Small intestine (tissue), 7 donors: ENCODE results near the gene ADH5. TPM values are rescaled to one million over a fixed set of nuclear protein-coding genes. Genes with fewer than 3 reads are reported as not detected.
"Not testable (repeated sequence)": the region's sequence is repeated elsewhere in the genome, so short reads cannot be mapped to it uniquely, and the experiment has no call there.

Source experiments
- DNase-seq, 2 donors: peaks; one replicate each; pipeline versions ENCODE4 v3.0.0 to v3.0.0-alpha.2; 2013
- FAIRE-seq: peaks from 2 replicates; lab custom pipeline; 2012; peaks lifted over from hg19 to GRCh38; lab: Jason Lieb, UNC
- H3K27ac ChIP-seq, 3 donors: one replicate each; pipeline ENCODE4 v1.5.1; 2013; ENCODE audit warnings: low read length in 2 of 3, mild to moderate bottlenecking in 2 of 3, control low read depth in 1 of 3, inconsistent platforms in 1 of 3, low read depth in 1 of 3, moderate library complexity in 1 of 3
- H3K27me3 ChIP-seq, 3 donors: one replicate each; pipeline ENCODE4 v1.6.1; 2013; ENCODE audit warnings: low read length in 3 of 3, inconsistent platforms in 1 of 3; ENCODE audit not compliant: control insufficient read depth in 3 of 3, insufficient read depth in 3 of 3
- H3K36me3 ChIP-seq, 3 donors: one replicate each; pipeline ENCODE4 v1.6.1; 2013; ENCODE audit warnings: low read length in 3 of 3, inconsistent platforms in 1 of 3, low read depth in 1 of 3, mild to moderate bottlenecking in 1 of 3, moderate library complexity in 1 of 3; ENCODE audit not compliant: control insufficient read depth in 3 of 3, insufficient read depth in 2 of 3
- H3K4me1 ChIP-seq, 3 donors: one replicate each; pipeline ENCODE4 v1.6.1; 2013; ENCODE audit warnings: low read length in 2 of 3, inconsistent platforms in 1 of 3, low read depth in 1 of 3, mild to moderate bottlenecking in 1 of 3, moderate library complexity in 1 of 3; ENCODE audit not compliant: control insufficient read depth in 3 of 3, insufficient read depth in 2 of 3
- H3K4me3 ChIP-seq, 3 donors: one replicate each; pipeline ENCODE4 v1.5.1; 2013; ENCODE audit warnings: low read length in 3 of 3, control low read depth in 1 of 3, inconsistent platforms in 1 of 3, low read depth in 1 of 3, mild to moderate bottlenecking in 1 of 3, moderate library complexity in 1 of 3
- H3K9me3 ChIP-seq, 2 donors: one replicate each; pipeline ENCODE4 v1.6.1; 2013; ENCODE audit warnings: low read depth in 1 of 2, low read length in 1 of 2; ENCODE audit not compliant: control insufficient read depth in 2 of 2, insufficient read depth in 1 of 2
- WGBS, 3 donors: extraction: QIAGEN DNeasy Blood & Tissue Kit; methylation state at CpG; one replicate each; pipeline ENCODE4 v1.1.7; 2013; 5-methylcytosine and 5-hydroxymethylcytosine counted together
- polyA plus RNA-seq, 4 donors: library from polyadenylated mRNA; stranded (reverse) in 3 of 4; unstranded in 1 of 4; fragments of 200-250 nt in 3 of 4; fragments of 120-200 nt in 1 of 4; gene quantifications; one replicate each; pipeline versions ENCODE4 v1.2.1 to v1.2.3, GENCODE V29; 2013
- donor health status: healthy with polysubstance abuse.
- donor health status: control.
- donor health status: control.
- donor health status: Bipolar disorder and iron deficiency.
- donor health status: healthy.

Gene ADH5
- polyA plus RNA-seq, 4 donors, result 135 to 225 (median 170) TPM

- not testable (repeated sequence) for H3K4me1 ChIP-seq, H3K27me3 ChIP-seq, H3K4me3 ChIP-seq, H3K9me3 ChIP-seq, FAIRE-seq, H3K36me3 ChIP-seq, H3K27ac ChIP-seq, DNase-seq
- WGBS, 3 donors, result 85 to 96% (median 94%) methylated on average over 5 of the region's 5 CpGs
Observed at GRCh38 chr4:99099814-99100213, 11.2 kb upstream of the ADH5 start.

GRCh38 chr4:99099311-99099710, 10.7 kb upstream of the ADH5 start:
- DNase-seq (no peak), FAIRE-seq (no peak)
- Histone ChIP-seq H3K4me1 (no peaks in the 10 kb centered on the region), H3K9me3 (peaks cover 0 to 4% of the 10 kb centered on the region in 2 donors), H3K27me3 (no peaks in the 10 kb centered on the region), H3K27ac (no peak overlapping the region), H3K36me3 (peaks cover 0 to 2% (median 0%) of the 10 kb centered on the region in 3 donors), H3K4me3 (no peak overlapping the region)
- WGBS, 3 donors, result 86 to 92% (median 89%) methylated on average over 12 of the region's 12 CpGs

GRCh38 chr4:99091841-99092240, 3.3 kb upstream of the ADH5 start:
- not testable (repeated sequence) for H3K4me1 ChIP-seq, H3K27ac ChIP-seq, H3K9me3 ChIP-seq, DNase-seq, H3K36me3 ChIP-seq, H3K27me3 ChIP-seq, FAIRE-seq, H3K4me3 ChIP-seq
- WGBS, 3 donors, result 70 to 100% (median 92%) methylated on average over 2 of the region's 2 CpGs

GRCh38 chr4:99091216-99091575, 2.6 kb upstream of the ADH5 start:
- peaks cover 0 to 7% (median 2%) of the 10 kb centered on the region in 3 donors for H3K4me1 ChIP-seq
- peak overlapping the region in 1 of 3 donors; percentile 14 for H3K27ac ChIP-seq
- H3K27me3 ChIP-seq, result no peaks in the 10 kb centered on the region
- no peak overlapping the region for H3K4me3 ChIP-seq
- H3K9me3 ChIP-seq, result no peaks in the 10 kb centered on the region
- no peaks in the 10 kb centered on the region for H3K36me3 ChIP-seq
- WGBS, 3 donors, result 30 to 36% (median 31%) methylated on average over 2 of the region's 2 CpGs
- FAIRE-seq (no peak), DNase-seq (no peak)

- Histone ChIP-seq H3K4me1 (peaks cover 0 to 7% (median 2%) of the 10 kb centered on the region in 3 donors), H3K27ac (peak overlapping the region in 1 of 3 donors; percentile 14), H3K27me3 (no peaks in the 10 kb centered on the region), H3K4me3 (no peak overlapping the region), H3K36me3 (peaks cover 0 to 2% (median 0%) of the 10 kb centered on the region in 3 donors), H3K9me3 (no peaks in the 10 kb centered on the region)
- FAIRE-seq (no peak), DNase-seq (peak in 1 of 2 donors; percentile 8)
- WGBS, 3 donors, result 39 to 48% (median 41%) methylated on average over 2 of the region's 2 CpGs
Observed at GRCh38 chr4:99090481-99091215, 2.1 kb upstream of the ADH5 start.

- Histone ChIP-seq H3K36me3 (peaks cover 3 to 9% (median 8%) of the 10 kb centered on the region in 3 donors), H3K4me1 (peaks cover 2 to 14% (median 4%) of the 10 kb centered on the region in 3 donors), H3K4me3 (peak overlapping the region; percentile 66 to 92 (median 83)), H3K27me3 (no peaks in the 10 kb centered on the region), H3K27ac (peak overlapping the region; percentile 96 to 99 (median 99)), H3K9me3 (no peaks in the 10 kb centered on the region)
- FAIRE-seq (no peak), DNase-seq (peak; percentile 69 to 83)
- WGBS, 3 donors, result 0 to 3% (median 2%) methylated on average over 15 of the region's 15 CpGs
Observed at GRCh38 chr4:99088023-99088449, 552 bp downstream of the ADH5 start.

GRCh38 chr4:99084595-99084994, 4.0 kb downstream of the ADH5 start:
- Histone ChIP-seq H3K27ac (no peak overlapping the region), H3K4me1 (peaks cover 0 to 7% (median 4%) of the 10 kb centered on the region in 3 donors), H3K9me3 (no peaks in the 10 kb centered on the region), H3K27me3 (no peaks in the 10 kb centered on the region), H3K4me3 (no peak overlapping the region), H3K36me3 (peaks cover 9 to 21% (median 17%) of the 10 kb centered on the region in 3 donors)
- FAIRE-seq (no peak), DNase-seq (no peak)
- 83 to 88% (median 83%) methylated on average over 2 of the region's 2 CpGs for WGBS, 3 donors

- peaks cover 13 to 27% (median 25%) of the 10 kb centered on the region in 3 donors for H3K36me3 ChIP-seq
- no peak overlapping the region for H3K4me3 ChIP-seq
- FAIRE-seq (no peak), DNase-seq (no peak)
- 83 to 94% (median 91%) methylated on average over 5 of the region's 5 CpGs for WGBS, 3 donors
- H3K27ac ChIP-seq, result no peak overlapping the region
- no peaks in the 10 kb centered on the region for H3K27me3 ChIP-seq
- H3K9me3 ChIP-seq, result no peaks in the 10 kb centered on the region
- H3K4me1 ChIP-seq, result peaks cover 0 to 11% (median 4%) of the 10 kb centered on the region in 3 donors
Observed at GRCh38 chr4:99082192-99082591, 6.4 kb downstream of the ADH5 start.
